Activated naive CD8-positive, alpha-beta T cell (primary cell): ENCODE data around the gene ANKFY1.
A peak's percentile ranks its signal among the peaks of the same experiment; 100 is the strongest.

Experiments used
- H3K27ac Mint-ChIP-seq: one replicate; pipeline ENCODE4 v1.8.0; 2021; ENCODE audit warnings: mixed read lengths
- H3K27me3 Mint-ChIP-seq: one replicate; pipeline ENCODE4 v1.8.0; 2021; ENCODE audit warnings: mixed read lengths
- H3K36me3 Mint-ChIP-seq: one replicate; pipeline ENCODE4 v1.8.0; 2021; ENCODE audit warnings: mixed read lengths
- H3K4me1 Mint-ChIP-seq: one replicate; pipeline ENCODE4 v1.8.0; 2021; ENCODE audit warnings: low read depth, mixed read lengths
- H3K4me3 Mint-ChIP-seq: one replicate; pipeline ENCODE4 v1.8.0; 2021; ENCODE audit warnings: mild to moderate bottlenecking, mixed read lengths
- H3K9me3 Mint-ChIP-seq: one replicate; pipeline ENCODE4 v1.8.0; 2021; ENCODE audit warnings: low read depth, mixed read lengths

ANKFY1 gene

DNA sequence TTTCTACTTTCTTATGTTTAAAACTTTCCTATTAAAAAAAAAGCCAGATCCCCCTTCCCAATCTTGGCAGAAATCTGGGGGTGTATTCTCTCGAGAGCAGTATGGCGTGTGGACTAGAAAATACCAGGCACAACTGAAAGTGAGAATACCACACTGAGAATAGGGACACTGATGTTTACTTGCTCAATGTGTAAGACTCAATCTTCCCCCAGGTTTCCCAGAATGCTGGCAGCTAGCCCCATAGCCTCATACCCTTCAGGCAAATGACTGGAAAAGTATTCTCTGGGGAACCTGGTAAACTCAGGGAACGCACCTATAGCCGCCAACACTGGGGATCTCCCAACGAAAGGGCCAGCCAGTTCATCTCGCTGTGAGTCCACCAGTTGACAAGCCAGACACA, 136.2 kb downstream of the ANKFY1 start:
- Mint-ChIP-seq H3K4me3 (no peak overlapping the region), H3K4me1 (peaks cover 40% of the 10 kb centered on the region), H3K27ac (no peak overlapping the region), H3K27me3 (no peaks in the 10 kb centered on the region), H3K36me3 (peaks cover 7% of the 10 kb centered on the region), H3K9me3 (no peaks in the 10 kb centered on the region)

DNA sequence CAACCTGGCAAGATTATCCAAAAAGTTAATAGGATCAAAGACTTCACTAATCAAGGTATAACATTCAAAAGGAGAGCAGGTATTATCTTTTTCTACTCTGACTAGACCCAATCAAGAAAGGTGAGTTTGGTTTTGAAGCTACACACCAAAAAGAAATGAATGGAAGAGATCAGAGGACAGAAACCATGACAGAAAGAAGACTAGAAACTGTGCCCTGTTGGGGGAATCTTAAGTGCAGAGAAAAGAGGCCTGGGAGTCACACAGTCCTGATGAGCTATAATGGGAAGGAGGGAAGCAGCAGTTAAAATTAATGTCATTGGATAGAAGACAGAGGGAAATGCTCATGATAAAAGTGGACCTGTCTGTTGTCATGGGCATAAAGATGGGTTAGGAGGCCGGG, 138.2 kb downstream of the ANKFY1 start:
- Mint-ChIP-seq H3K9me3 (no peaks in the 10 kb centered on the region), H3K36me3 (peaks cover 6% of the 10 kb centered on the region), H3K4me1 (peaks cover 29% of the 10 kb centered on the region), H3K4me3 (no peak overlapping the region), H3K27ac (peak overlapping the region; percentile 74), H3K27me3 (no peaks in the 10 kb centered on the region)

DNA sequence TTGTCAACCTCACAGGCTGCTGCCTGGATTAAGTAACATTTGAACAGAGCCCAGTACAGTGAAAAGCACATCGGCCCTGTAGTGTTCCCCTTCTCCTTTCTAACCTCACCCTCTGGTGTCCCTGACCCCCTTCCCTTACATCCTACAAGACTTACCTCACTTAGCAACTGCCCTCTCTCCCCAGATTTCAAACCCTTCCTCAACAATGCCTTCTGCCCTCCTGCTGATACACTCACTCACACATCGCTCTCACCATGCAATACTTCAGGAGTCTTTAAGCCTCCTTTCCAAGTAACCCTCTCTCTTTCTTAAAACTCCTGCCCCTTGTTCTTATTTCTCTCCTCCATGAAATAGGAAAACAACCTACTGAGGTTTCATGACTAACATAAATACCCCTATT, 138.8 kb downstream of the ANKFY1 start:
- H3K27ac Mint-ChIP-seq = peak overlapping the region; percentile 74
- no peaks in the 10 kb centered on the region for H3K27me3 Mint-ChIP-seq
- H3K36me3 Mint-ChIP-seq = peaks cover 4% of the 10 kb centered on the region
- H3K4me1 Mint-ChIP-seq = peaks cover 27% of the 10 kb centered on the region
- no peaks in the 10 kb centered on the region for H3K9me3 Mint-ChIP-seq
- no peak overlapping the region for H3K4me3 Mint-ChIP-seq

DNA sequence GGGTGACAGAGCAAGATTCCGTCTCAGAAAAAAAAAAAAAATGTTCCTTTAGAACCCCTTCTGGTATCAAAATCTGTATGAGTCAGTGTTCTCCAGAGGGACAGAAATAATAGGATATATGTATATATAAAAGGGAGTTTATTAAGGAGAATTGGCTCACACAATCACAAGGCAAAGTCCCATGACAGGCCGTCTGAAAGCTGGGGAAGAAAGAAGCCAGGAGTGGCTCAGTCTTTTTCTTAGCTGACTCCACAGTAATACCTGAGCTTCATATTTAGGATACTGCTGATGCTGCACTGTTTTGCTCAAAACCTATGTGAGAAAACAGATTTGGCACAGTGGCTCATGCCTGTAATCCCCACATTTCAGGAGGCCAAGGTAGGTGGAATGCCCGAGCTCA, 143.4 kb downstream of the ANKFY1 start:
- Mint-ChIP-seq H3K27me3 (no peaks in the 10 kb centered on the region), H3K4me3 (no peak overlapping the region), H3K27ac (no peak overlapping the region), H3K9me3 (no peaks in the 10 kb centered on the region), H3K36me3 (no peaks in the 10 kb centered on the region), H3K4me1 (peaks cover 7% of the 10 kb centered on the region)

DNA sequence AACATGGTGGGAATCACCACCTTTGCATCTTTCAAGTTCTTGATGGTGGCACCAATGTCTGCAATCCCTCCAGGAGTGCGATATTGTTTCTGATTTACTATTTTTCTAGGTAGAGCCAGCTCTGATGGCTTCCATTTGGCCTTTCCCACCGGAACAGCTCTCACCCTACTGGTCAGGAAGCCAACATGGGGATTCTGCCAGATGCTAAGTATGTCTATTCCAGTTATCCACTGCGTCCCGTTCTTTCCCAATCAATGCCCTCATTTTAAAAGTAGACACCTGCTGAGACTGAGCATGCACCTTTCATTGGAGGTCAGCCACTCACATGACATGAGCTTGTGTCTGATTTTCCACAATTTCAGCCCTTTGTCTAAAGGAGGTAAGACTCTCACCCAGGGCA, 144.5 kb downstream of the ANKFY1 start:
- Mint-ChIP-seq H3K27ac (no peak overlapping the region), H3K27me3 (no peaks in the 10 kb centered on the region), H3K4me3 (no peak overlapping the region), H3K36me3 (peaks cover 2% of the 10 kb centered on the region), H3K4me1 (peaks cover 1% of the 10 kb centered on the region), H3K9me3 (no peaks in the 10 kb centered on the region)

DNA sequence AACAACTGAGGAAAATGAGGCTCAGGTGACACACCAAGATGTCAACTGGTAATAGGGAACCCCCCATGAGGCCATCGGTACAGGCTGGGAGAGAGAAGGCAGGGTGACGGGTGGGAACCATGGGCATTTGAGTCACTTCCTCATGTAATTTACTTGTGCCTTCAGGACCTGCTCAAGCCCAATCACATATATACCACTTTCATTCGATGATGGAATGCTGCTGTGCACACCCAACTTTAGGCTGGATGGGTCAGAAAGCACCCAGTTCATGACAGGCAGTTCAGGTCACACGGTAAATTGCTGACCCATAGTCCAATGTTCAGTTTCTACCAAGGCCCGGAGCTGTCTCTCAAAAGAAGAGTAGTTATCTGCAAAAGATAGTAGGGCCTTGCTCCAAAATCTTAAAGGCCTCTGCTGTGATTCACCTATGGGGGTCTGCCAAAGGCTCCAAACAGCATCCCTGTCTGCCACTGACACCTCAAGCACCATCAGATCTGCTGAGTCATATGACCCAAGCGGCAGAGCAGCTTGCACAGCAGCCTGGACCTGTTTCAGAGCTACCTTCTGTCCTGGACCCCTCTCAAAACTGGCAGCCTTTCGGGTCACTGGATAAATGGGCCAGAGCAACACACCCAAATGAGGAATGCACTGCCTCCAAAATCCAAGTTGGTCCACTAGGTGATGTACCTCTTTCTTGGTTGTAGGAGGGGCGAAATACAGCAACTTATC, 145.6 kb downstream of the ANKFY1 start:
- H3K36me3 Mint-ChIP-seq = peaks cover 2% of the 10 kb centered on the region
- no peaks in the 10 kb centered on the region for H3K4me1 Mint-ChIP-seq
- no peaks in the 10 kb centered on the region for H3K27me3 Mint-ChIP-seq
- no peak overlapping the region for H3K4me3 Mint-ChIP-seq
- no peaks in the 10 kb centered on the region for H3K9me3 Mint-ChIP-seq
- H3K27ac Mint-ChIP-seq = no peak overlapping the region

DNA sequence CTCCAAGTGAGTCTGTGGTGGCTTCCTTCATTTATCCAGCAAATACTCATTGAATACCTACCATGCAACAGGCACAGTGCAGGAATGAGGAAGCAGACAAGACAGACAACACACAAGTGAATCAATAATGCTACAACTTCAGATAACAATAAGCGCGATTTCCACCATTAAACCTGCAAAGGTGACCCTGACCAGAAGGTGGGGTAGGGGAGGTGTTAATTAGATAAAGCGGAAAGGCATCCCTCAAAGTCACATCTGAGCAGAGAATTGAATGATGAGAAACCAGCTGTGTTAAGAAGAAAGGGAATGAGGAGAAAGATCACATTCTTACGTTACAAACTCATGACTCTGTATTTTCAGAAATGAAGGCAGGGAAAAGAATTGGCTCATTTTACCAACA, 147.3 kb downstream of the ANKFY1 start:
- no peak overlapping the region for H3K27ac Mint-ChIP-seq
- H3K4me3 Mint-ChIP-seq = no peak overlapping the region
- no peaks in the 10 kb centered on the region for H3K9me3 Mint-ChIP-seq
- H3K36me3 Mint-ChIP-seq = peaks cover 2% of the 10 kb centered on the region
- H3K27me3 Mint-ChIP-seq = no peaks in the 10 kb centered on the region
- no peaks in the 10 kb centered on the region for H3K4me1 Mint-ChIP-seq
